NCI-H2029 (cell line): ENCODE results near the gene CREB3L2.
"Not testable (repeated sequence)": the region's sequence is repeated elsewhere in the genome, so short reads cannot be mapped to it uniquely, and the experiment has no call there.

Source experiments
- DNase-seq: peaks from one replicate; lab custom pipeline; 2025; lab: John Stamatoyannopoulos, UW

CREB3L2 gene

GRCh38 chr7:137968339-137968738, 33.5 kb downstream of the CREB3L2 start:
- not testable (repeated sequence) for DNase-seq

- no peak for DNase-seq
Measured at GRCh38 chr7:137967143-137968018, 34.5 kb downstream of the CREB3L2 start.

DNA sequence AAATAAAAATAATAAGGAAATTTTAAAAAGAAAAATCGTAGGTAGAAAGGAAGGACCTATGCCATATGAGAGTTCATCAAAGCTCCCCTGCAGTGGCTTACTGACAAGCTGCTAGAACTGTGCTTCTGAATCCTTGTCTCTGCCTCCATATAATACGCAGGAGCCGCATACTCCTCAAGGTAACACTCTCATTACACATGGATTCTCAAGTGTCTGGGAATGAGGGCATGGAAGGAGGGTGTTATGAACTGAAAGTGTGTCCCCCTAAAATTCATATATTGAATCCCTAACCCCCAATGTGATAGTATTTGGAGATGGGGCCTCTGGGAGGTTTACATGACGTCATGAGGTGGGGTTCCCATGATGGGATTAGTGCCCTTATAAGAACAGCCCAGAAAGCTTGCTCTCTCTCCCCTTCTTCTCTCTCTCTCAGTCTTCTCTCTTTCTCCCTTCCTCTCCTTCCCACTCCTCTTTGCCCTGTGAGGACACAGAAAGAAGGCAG, 35.2 kb downstream of the CREB3L2 start:
- DNase-seq, result no peak

DNA sequence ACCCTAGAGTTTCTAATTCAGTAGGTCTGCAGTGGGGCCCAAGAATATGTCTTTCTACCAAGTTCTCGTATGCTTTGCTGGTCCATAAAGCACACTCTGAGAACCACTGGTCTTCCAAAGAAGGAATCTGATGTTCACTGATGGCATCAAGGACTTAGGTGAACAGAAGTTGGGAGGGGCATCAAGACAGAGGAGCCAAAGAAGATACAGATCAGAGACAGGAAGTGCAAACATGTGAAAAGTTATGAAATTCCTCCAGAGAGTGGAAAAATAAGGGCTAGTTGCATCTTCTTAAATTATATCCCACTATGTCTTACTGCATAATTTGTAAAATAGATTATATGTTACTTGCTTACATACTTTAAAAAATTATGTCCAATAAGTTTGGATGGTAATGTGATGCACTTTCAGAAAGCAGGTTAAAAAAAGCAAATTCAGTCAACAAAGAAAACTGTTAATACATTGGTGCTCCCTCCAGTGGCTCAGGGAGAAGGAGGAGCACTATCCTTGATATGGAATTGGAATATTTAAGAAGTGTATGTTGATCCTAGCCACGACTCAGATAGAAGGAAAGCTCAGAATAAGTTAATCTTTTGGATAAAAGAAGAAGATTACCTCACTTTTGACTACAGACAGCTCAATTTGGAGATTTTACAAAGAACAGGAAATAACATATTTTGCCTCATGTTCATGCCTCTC, 35.8 kb downstream of the CREB3L2 start:
- no peak for DNase-seq

GRCh38 chr7:137964824-137965545, 36.9 kb downstream of the CREB3L2 start:
- DNase-seq, result no peak

DNA sequence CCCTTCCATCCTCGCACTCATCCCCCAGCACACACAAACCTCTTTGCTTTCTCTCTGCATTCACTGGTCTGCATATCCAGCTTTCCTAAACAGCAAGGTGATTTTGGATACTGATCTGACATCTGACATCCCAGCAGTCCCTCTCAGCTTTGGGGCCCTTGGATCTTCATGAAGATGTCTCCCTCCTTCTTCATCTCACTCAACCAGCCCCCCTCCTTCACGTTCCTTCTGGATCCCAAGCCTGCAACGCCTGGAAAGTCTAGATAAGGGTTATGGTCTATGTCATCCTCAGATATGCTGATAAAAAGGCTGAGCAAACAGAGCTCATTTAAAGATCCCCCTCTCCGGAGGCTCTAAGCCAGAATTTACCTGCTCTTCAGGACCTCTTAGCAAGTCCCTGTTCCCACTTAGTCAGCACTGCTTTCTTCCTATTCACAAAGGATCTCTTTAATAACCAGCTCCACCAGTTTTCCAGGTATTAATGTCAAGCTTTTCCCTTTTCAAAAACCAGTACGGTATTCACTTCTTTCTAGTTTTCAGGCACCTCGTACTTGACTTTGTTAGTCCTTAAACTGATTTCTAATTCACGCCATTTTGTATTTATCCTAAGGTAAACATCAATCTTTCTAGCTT, 38.9 kb downstream of the CREB3L2 start:
- peak; percentile 53 for DNase-seq

DNA sequence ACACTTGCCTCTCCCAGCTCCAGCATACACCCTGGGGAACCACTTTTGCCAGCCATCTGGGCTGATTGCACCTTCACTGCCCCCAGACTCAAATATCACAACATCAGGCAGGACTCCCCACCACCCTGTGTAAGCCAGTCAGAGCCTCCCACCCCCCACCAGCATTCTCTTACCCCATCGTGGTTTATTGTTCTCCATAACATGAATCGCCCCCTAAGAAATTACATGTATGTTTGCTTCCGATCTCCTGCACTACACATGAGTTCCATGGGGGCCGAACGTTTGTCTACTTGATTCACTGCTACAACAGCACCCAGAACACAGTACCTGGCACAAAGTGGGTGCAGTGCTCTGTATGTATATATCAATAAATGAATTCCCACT, 39.4 kb downstream of the CREB3L2 start:
- no peak for DNase-seq

- no peak for DNase-seq
Measured at GRCh38 chr7:137961200-137962177, 40.4 kb downstream of the CREB3L2 start.

- no peak for DNase-seq
Measured at GRCh38 chr7:137960020-137960419, 41.9 kb downstream of the CREB3L2 start.

- DNase-seq, result peak; percentile 13
Measured at GRCh38 chr7:137958470-137959431, 43.1 kb downstream of the CREB3L2 start.

GRCh38 chr7:137957887-137958286, 44.0 kb downstream of the CREB3L2 start:
- no peak for DNase-seq

GRCh38 chr7:137956591-137956990, 45.3 kb downstream of the CREB3L2 start:
- no peak for DNase-seq

GRCh38 chr7:137956183-137956582, 45.7 kb downstream of the CREB3L2 start:
- DNase-seq, result no peak

DNA sequence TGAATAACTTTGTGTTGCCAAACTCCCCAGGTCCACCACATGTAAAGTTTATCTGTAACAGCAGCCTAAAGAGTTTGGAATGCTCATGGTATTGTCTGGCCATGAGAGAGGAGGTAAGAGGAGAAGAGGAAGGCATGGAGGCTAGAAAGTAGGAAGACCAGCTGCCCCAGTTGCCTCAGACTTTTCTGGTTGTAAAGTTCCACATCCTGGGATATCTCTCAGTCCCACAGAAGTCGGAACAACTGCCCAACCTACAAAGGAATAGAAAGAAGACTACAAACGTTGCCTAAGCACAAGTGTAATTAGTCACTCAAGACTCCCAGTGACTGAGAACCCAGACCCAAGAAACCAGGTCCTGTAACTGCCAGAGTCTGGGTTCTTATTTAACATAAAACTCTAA, 47.3 kb downstream of the CREB3L2 start:
- no peak for DNase-seq

GRCh38 chr7:137953665-137954470, 48.0 kb downstream of the CREB3L2 start:
- DNase-seq, result peak; percentile 62

- no peak for DNase-seq
Measured at GRCh38 chr7:137953043-137953664, 48.7 kb downstream of the CREB3L2 start.

DNA sequence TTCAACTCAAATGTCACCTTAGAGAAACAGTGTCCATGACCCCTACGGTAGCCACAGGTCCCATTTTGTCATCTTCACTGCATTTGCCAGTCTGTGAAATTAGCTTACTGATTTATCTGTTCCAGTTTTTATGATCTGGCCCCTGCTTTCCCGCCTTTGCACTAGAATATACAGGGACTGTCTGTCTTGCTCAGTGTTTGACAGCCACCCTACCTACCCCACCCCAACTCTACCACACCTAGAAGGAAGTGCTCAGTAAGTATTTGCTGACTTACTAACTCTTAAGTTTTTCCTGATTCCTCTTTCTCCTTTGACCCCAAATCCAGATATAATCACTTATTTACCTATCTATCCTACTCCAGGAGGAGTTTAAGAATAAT, 49.5 kb downstream of the CREB3L2 start:
- DNase-seq, result no peak

GRCh38 chr7:137951700-137952425, 50.0 kb downstream of the CREB3L2 start:
- no peak for DNase-seq
